ENCODE measurements around the gene ARL8A. TPM values are rescaled to one million over a fixed set of nuclear protein-coding genes. Genes with fewer than 3 reads are reported as not detected.

Gene ARL8A
- total and polyA plus RNA-seq, 2 of the 4 experiments (the other 2 are of a cell fraction), result 18.1 to 30.7 TPM

GRCh38 chr1:202157945-202158344 lies 13.4 kb upstream of the ARL8A start:
- no CpG with 5 or more reads among the region's 10 CpGs for WGBS, 2 experiments (ENCODE audit: extremely low coverage in 2 of 2, insufficient read length in 1 of 2)
- Histone ChIP-seq H3K9ac (ENCODE audit: low read depth, low read length) (no peak overlapping the region), H3K27me3 (ENCODE audit: control insufficient read depth, insufficient read depth, low read length) (peaks cover 24% of the 10 kb centered on the region), H2AFZ (replicated peaks; ENCODE audit: low read length, poor library complexity) (no peak overlapping the region), H2BK15ac (ENCODE audit: low read depth, low read length) (no peak overlapping the region), H2AK9ac (replicated peaks; ENCODE audit: low read depth, low read length, poor library complexity) (no peak overlapping the region), H3K4me1 (ENCODE audit: control insufficient read depth, insufficient read depth, low read length) (no peaks in the 10 kb centered on the region), H3K4ac (ENCODE audit: low read depth, low read length) (no peak overlapping the region), H3K36me3 (ENCODE audit: control insufficient read depth, insufficient read depth, low read length) (no peaks in the 10 kb centered on the region), H3K79me1 (ENCODE audit: low read depth in 1 of 2, low read length in 2 of 2) (no peaks in the 10 kb centered on the region), H3K9me3 (ENCODE audit: control insufficient read depth, insufficient read depth, low read length) (no peaks in the 10 kb centered on the region), H4K5ac (ENCODE audit: low read depth, low read length) (no peak overlapping the region), H4K91ac (ENCODE audit: insufficient read depth, low read depth, low read length) (no peak overlapping the region), H3K14ac (replicated peaks; ENCODE audit: low read depth, low read length) (no peak overlapping the region), H2BK20ac (ENCODE audit: low read depth, low read length) (no peak overlapping the region), H3K27ac (ENCODE audit: insufficient read depth, low read length) (no peak overlapping the region), H3K23ac (ENCODE audit: low read depth, low read length) (no peak overlapping the region), H4K8ac (ENCODE audit: low read depth in 2 of 2, low read length in 2 of 2) (no peak overlapping the region), H4K20me1 (ENCODE audit: insufficient read depth, low read length) (no peaks in the 10 kb centered on the region), H3K9me1 (ENCODE audit: insufficient read depth, low read length) (no peaks in the 10 kb centered on the region), H3K18ac (ENCODE audit: low read depth, low read length) (no peak overlapping the region), H2AK5ac (ENCODE audit: low read depth, low read length) (no peak overlapping the region), H3K4me3 (ENCODE audit: insufficient read depth, low read depth, low read length) (no peak overlapping the region), H2BK5ac (ENCODE audit: low read depth, low read length, poor library complexity, severe bottlenecking) (no peak overlapping the region), H3K56ac (ENCODE audit: extremely low read depth, insufficient read depth, low read length) (no peak overlapping the region), H3K4me2 (ENCODE audit: low read depth, low read length) (no peak overlapping the region), H2BK120ac (ENCODE audit: low read depth, low read length) (no peak overlapping the region)
- no peak for ATAC-seq (ENCODE audit: low read depth)
- dilution Hi-C loops (cut with HindIII; ENCODE audit: low sequenced_read_pairs, unreplicated experiment) (no loop called here), in situ Hi-C loops (cut with MboI; ENCODE audit: low sequenced_read_pairs) (no loop called here), intact Hi-C loops (cut with micrococcal nuclease) (no loop called here)
- TF ChIP-seq MAFK (IDR thresholded peaks at IDR 0.05; ENCODE audit: low read depth, low read length) (no peak), MXI1 (IDR thresholded peaks at IDR 0.05; ENCODE audit: borderline replicate concordance, low read depth, low read length) (no peak), FOS (IDR thresholded peaks at IDR 0.05; ENCODE audit: low read depth, low read length) (no peak), ELK1 (IDR thresholded peaks at IDR 0.05; ENCODE audit: borderline replicate concordance, low read depth, low read length) (no peak), NFE2L2 (IDR thresholded peaks at IDR 0.05; ENCODE audit: low read depth, low read length) (no peak), CHD1 (IDR thresholded peaks at IDR 0.05; ENCODE audit: low read depth, low read length) (no peak), POLR2A (IDR thresholded peaks at IDR 0.05; ENCODE audit: low read depth, low read length) (no peak), RAD21 (IDR thresholded peaks at IDR 0.05; ENCODE audit: low read length) (no peak), USF2 (IDR thresholded peaks at IDR 0.05; ENCODE audit: low read depth, low read length) (no peak), CTCF (conservative IDR thresholded peaks at IDR 0.05; ENCODE audit: low read depth, low read length) (no peak), CEBPB (IDR thresholded peaks at IDR 0.05; ENCODE audit: low read depth, low read length) (no peak), SMC3 (IDR thresholded peaks at IDR 0.05; ENCODE audit: low read depth, low read length) (no peak), MAZ (IDR thresholded peaks at IDR 0.05; ENCODE audit: borderline replicate concordance, low read depth, low read length) (no peak)
- no peak for DNase-seq
- CTCF ChIA-PET, result no interaction called here
- POLR2A ChIA-PET (ENCODE audit: unreplicated experiment), result no interaction called here
- no TSS peak for BruUV-seq (replicated peaks)

All from IMR-90 (cell line).